Spinal cord (tissue), 10 donors: Measurements from ENCODE around the gene FRYL. TPM values are rescaled to one million over a fixed set of nuclear protein-coding genes. Genes with fewer than 3 reads are reported as not detected.
A peak's percentile ranks its signal among the peaks of the same experiment; 100 is the strongest.

Source experiments
- DNase-seq, 6 donors: peaks; one replicate each; pipeline versions ENCODE4 v3.0.0 to v3.0.0-alpha.2; 2013 to 2015; ENCODE audit warnings: low spot score in 6 of 6, low read depth in 4 of 6
- H3K27ac ChIP-seq: one replicate; pipeline ENCODE4 v1.5.1; 2013; ENCODE audit warnings: low read depth, low read length, control low read depth
- H3K27me3 ChIP-seq: one replicate; pipeline ENCODE4 v1.6.1; 2013; ENCODE audit warnings: low read length; ENCODE audit not compliant: control insufficient read depth, insufficient read depth
- H3K36me3 ChIP-seq: one replicate; pipeline ENCODE4 v1.6.1; 2013; ENCODE audit warnings: low read length; ENCODE audit not compliant: control insufficient read depth, insufficient read depth
- H3K4me1 ChIP-seq: one replicate; pipeline ENCODE4 v1.6.1; 2013; ENCODE audit warnings: low read length; ENCODE audit not compliant: control insufficient read depth, insufficient read depth
- H3K4me3 ChIP-seq: one replicate; pipeline ENCODE4 v1.5.1; 2013; ENCODE audit warnings: low read depth, low read length, control low read depth
- H3K9me3 ChIP-seq: one replicate; pipeline ENCODE4 v1.6.1; 2013; ENCODE audit warnings: low read length; ENCODE audit not compliant: control insufficient read depth, insufficient read depth
- WGBS: methylation state at CpG from one replicate; pipeline ENCODE4 v1.1.5; 2013; ENCODE audit warnings: missing lambda C conversion rate; ENCODE audit not compliant: insufficient coverage; 5-methylcytosine and 5-hydroxymethylcytosine counted together
- polyA plus RNA-seq, 2 donors: library from polyadenylated mRNA; unstranded; fragments of 120-200 nt; gene quantifications; one replicate each; pipeline ENCODE4 v1.2.1, GENCODE V29; 2013; ENCODE audit not compliant: insufficient read length in 2 of 2
- total RNA-seq, 2 donors: library from RNA; depleted of rRNA in 1 of 2; stranded (reverse); fragments of 120-200 nt in 1 of 2; fragments of >200 nt in 1 of 2; gene quantifications; one replicate each; pipeline versions ENCODE4 v1.2.3 to v1.2.4, GENCODE V29; 2013 to 2014
- donor health status: healthy.

FRYL gene
- total and polyA plus RNA-seq, 4 donors, result 27.0 to 120 (median 55.7) TPM

GRCh38 chr4:48558819-48559218 lies 221.3 kb downstream of the FRYL start:
- Histone ChIP-seq H3K4me3 (no peak overlapping the region), H3K9me3 (no peaks in the 10 kb centered on the region), H3K27ac (no peak overlapping the region), H3K4me1 (no peaks in the 10 kb centered on the region), H3K27me3 (no peaks in the 10 kb centered on the region), H3K36me3 (peaks cover 23% of the 10 kb centered on the region)
- DNase-seq, result no peak
- no CpG with 5 or more reads among the region's 3 CpGs for WGBS

GRCh38 chr4:48558026-48558425 lies 222.1 kb downstream of the FRYL start:
- no peaks in the 10 kb centered on the region for H3K4me1 ChIP-seq
- peaks cover 19% of the 10 kb centered on the region for H3K36me3 ChIP-seq
- no peaks in the 10 kb centered on the region for H3K27me3 ChIP-seq
- H3K27ac ChIP-seq, result no peak overlapping the region
- no peak overlapping the region for H3K4me3 ChIP-seq
- no CpG with 5 or more reads among the region's 1 CpG for WGBS
- no peaks in the 10 kb centered on the region for H3K9me3 ChIP-seq
- no peak for DNase-seq

GRCh38 chr4:48557478-48557877 lies 222.6 kb downstream of the FRYL start:
- Histone ChIP-seq H3K9me3 (no peaks in the 10 kb centered on the region), H3K4me1 (no peaks in the 10 kb centered on the region), H3K27me3 (no peaks in the 10 kb centered on the region), H3K4me3 (no peak overlapping the region), H3K27ac (no peak overlapping the region), H3K36me3 (peaks cover 19% of the 10 kb centered on the region)
- WGBS, result no CpG with 5 or more reads among the region's 8 CpGs
- DNase-seq, result no peak

- no peaks in the 10 kb centered on the region for H3K27me3 ChIP-seq
- H3K9me3 ChIP-seq, result no peaks in the 10 kb centered on the region
- no peak for DNase-seq
- no peak overlapping the region for H3K4me3 ChIP-seq
- H3K36me3 ChIP-seq, result peaks cover 16% of the 10 kb centered on the region
- 95% methylated on average over 2 of the region's 2 CpGs for WGBS
- H3K4me1 ChIP-seq, result no peaks in the 10 kb centered on the region
- H3K27ac ChIP-seq, result no peak overlapping the region
Measured at GRCh38 chr4:48556268-48556667, 223.8 kb downstream of the FRYL start.

- peaks cover 14% of the 10 kb centered on the region for H3K36me3 ChIP-seq
Measured at GRCh38 chr4:48554606-48555005, 225.5 kb downstream of the FRYL start.

GRCh38 chr4:48553720-48554119 lies 226.4 kb downstream of the FRYL start:
- no CpG with 5 or more reads among the region's 1 CpG for WGBS
- Histone ChIP-seq H3K27me3 (no peaks in the 10 kb centered on the region), H3K27ac (no peak overlapping the region), H3K36me3 (peaks cover 14% of the 10 kb centered on the region), H3K9me3 (no peaks in the 10 kb centered on the region), H3K4me3 (no peak overlapping the region), H3K4me1 (no peaks in the 10 kb centered on the region)
- no peak for DNase-seq

More at GRCh38 chr4:48554606-48555005, 225.5 kb downstream of the FRYL start:
- no peak overlapping the region for H3K4me3 ChIP-seq
- WGBS, result 96% methylated on average over 3 of the region's 5 CpGs
- no peak for DNase-seq
- no peaks in the 10 kb centered on the region for H3K9me3 ChIP-seq
- no peaks in the 10 kb centered on the region for H3K4me1 ChIP-seq
- H3K27ac ChIP-seq, result no peak overlapping the region
- no peaks in the 10 kb centered on the region for H3K27me3 ChIP-seq

GRCh38 chr4:48546336-48546735 lies 233.7 kb downstream of the FRYL start:
- no CpG with 5 or more reads among the region's 2 CpGs for WGBS
- peak in 4 of 6 donors; percentile 15 to 79 (median 44) for DNase-seq
- Histone ChIP-seq H3K9me3 (no peaks in the 10 kb centered on the region), H3K27ac (no peak overlapping the region), H3K4me3 (no peak overlapping the region), H3K36me3 (peaks cover 21% of the 10 kb centered on the region), H3K27me3 (no peaks in the 10 kb centered on the region), H3K4me1 (no peaks in the 10 kb centered on the region)

GRCh38 chr4:48543796-48544195 lies 236.3 kb downstream of the FRYL start:
- no peak overlapping the region for H3K4me3 ChIP-seq
- no peak for DNase-seq
- H3K27ac ChIP-seq, result no peak overlapping the region
- H3K36me3 ChIP-seq, result peaks cover 16% of the 10 kb centered on the region
- no CpG with 5 or more reads among the region's 3 CpGs for WGBS
- H3K9me3 ChIP-seq, result no peaks in the 10 kb centered on the region
- no peaks in the 10 kb centered on the region for H3K27me3 ChIP-seq
- no peaks in the 10 kb centered on the region for H3K4me1 ChIP-seq

GRCh38 chr4:48542888-48543287 lies 237.2 kb downstream of the FRYL start:
- Histone ChIP-seq H3K9me3 (no peaks in the 10 kb centered on the region), H3K27ac (no peak overlapping the region), H3K4me3 (no peak overlapping the region), H3K36me3 (peaks cover 16% of the 10 kb centered on the region), H3K4me1 (no peaks in the 10 kb centered on the region), H3K27me3 (no peaks in the 10 kb centered on the region)
- WGBS, result 100% methylated on average over 2 of the region's 2 CpGs
- DNase-seq, result no peak

- no peak for DNase-seq
- Histone ChIP-seq H3K27me3 (no peaks in the 10 kb centered on the region), H3K27ac (no peak overlapping the region), H3K36me3 (peaks cover 12% of the 10 kb centered on the region), H3K4me3 (no peak overlapping the region), H3K9me3 (no peaks in the 10 kb centered on the region), H3K4me1 (no peaks in the 10 kb centered on the region)
- WGBS, result no CpG with 5 or more reads among the region's 3 CpGs
Measured at GRCh38 chr4:48539597-48539996, 240.5 kb downstream of the FRYL start.
